ENCODE results near the gene MINDY4. TPM values are rescaled to one million over a fixed set of nuclear protein-coding genes. Genes with fewer than 3 reads are reported as not detected.
A peak's percentile ranks its signal among the peaks of the same experiment; 100 is the strongest.

MINDY4 gene
- total RNA-seq, 2 donors from 2014 or later = 3.9 to 5.1 TPM

DNA sequence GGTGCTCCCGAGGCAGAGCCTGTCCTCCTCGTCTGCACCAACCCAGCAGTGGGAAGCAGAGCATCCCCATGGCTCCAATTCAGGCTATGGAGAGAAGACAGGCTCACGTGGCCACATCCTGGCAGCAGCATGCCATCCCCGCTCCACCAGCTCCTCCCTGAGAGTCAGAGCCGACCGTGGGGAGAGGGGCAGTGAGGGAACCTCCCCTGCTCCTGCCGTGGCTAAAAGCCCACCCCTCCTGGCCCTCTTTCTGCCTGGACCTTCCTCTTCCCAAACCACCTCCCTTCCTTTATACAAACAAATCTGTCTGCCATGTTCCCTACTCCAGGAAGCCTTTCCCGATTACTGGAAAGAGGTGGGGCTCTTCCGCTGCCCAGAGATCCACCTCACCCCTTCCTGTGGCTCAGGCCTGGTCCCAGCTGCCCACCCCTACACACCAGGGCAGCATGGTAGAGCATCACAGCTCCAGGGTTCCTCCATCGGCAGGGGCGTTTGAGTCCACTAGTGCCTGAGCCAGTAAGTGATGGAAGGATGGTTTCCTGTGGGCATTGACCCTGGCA is 129.7 kb downstream of the MINDY4 start:
- intact Hi-C loops (cut with DNase I) = no loop called here
- DNase-seq = peak; percentile 70
- peak in 1 of 2 donors; percentile 19 for ATAC-seq

GRCh38 chr7:30901856-30902255 is 130.6 kb downstream of the MINDY4 start:
- DNase-seq = no peak
- intact Hi-C loops (cut with DNase I) = no loop called here
- ATAC-seq = no peak

DNA sequence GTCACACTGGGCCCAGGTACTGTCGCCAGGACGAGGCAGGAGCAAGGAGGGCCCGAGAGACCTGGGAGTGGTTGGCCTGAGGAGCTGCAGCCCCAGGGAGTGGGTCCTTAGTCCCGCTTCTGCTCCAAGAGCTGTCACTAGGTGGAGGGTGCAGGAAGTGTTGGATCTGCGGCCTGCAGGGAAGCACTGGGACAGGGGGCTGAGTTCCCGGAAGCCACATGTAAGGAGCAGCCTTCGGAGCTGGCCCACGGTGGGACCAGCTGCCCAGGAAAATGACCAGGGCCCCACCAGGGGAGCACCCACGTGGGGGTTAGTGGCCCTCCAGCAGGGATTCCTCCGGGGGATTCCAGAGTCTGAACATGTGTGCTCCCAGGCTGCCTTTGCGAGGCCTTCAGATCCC is 131.2 kb downstream of the MINDY4 start:
- intact Hi-C loops (cut with DNase I) = no loop called here
- no peak for DNase-seq
- ATAC-seq = no peak

- ATAC-seq = no peak
- peak; percentile 20 for DNase-seq
- intact Hi-C loops (cut with DNase I) = no loop called here
Measured at GRCh38 chr7:30903146-30903545, 131.9 kb downstream of the MINDY4 start.

GRCh38 chr7:30904561-30904960 is 133.3 kb downstream of the MINDY4 start:
- intact Hi-C loops (cut with DNase I) = no loop called here
- no peak for DNase-seq
- no peak for ATAC-seq

- intact Hi-C loops (cut with DNase I) = no loop called here
- no peak for DNase-seq
- no peak for ATAC-seq
Measured at GRCh38 chr7:30905078-30906012, 134.1 kb downstream of the MINDY4 start.

- ATAC-seq (peak in 1 of 2 donors; percentile 5), DNase-seq (no peak)
- intact Hi-C loops (cut with DNase I) = no loop called here
Measured at GRCh38 chr7:30906014-30906413, 134.8 kb downstream of the MINDY4 start.

- intact Hi-C loops (cut with DNase I) = no loop called here
- ATAC-seq (no peak), DNase-seq (no peak)
Measured at GRCh38 chr7:30906515-30907240, 135.5 kb downstream of the MINDY4 start.

DNA sequence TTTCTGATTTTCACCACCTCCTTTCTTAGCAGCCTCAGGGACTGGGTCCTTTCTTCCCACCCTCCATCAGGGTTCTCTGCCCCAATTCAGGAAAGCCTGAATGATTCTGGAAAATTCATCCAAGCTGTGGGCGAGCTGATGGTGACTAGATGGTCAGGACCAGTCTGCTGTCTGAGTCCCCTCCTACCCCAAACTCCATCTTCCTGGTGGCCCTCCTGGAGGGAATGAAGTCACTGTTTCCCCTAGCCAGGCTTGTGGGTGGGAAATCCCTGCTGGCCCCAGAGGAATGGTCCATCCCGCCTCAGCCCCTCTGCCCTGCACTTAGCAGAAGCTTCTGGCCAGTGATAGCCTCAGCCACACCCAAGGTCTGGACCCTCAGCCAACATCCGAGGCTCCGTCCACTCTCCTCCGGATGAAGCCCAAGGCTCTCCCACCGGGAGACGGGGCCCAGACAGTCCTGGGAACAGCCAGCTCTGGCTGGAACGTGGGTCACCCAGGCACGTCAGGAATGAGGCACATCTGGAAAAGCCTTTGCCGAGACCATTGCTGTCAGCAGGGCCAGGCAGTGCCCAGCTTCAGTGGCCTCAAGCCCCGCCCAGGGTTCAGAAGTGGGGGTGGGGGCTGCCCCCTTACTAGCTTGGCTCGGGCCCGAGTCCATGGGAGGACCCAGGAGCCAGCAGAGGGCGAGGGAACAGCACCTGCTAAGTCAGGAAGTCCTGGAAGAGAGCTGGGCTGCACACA is 136.5 kb downstream of the MINDY4 start:
- peak; percentile 52 for DNase-seq
- ATAC-seq = peak; percentile 5 to 14
- intact Hi-C loops (cut with DNase I) = no loop called here

GRCh38 chr7:30908681-30909080 is 137.5 kb downstream of the MINDY4 start:
- intact Hi-C loops (cut with DNase I) = no loop called here
- DNase-seq (no peak), ATAC-seq (no peak)

DNA sequence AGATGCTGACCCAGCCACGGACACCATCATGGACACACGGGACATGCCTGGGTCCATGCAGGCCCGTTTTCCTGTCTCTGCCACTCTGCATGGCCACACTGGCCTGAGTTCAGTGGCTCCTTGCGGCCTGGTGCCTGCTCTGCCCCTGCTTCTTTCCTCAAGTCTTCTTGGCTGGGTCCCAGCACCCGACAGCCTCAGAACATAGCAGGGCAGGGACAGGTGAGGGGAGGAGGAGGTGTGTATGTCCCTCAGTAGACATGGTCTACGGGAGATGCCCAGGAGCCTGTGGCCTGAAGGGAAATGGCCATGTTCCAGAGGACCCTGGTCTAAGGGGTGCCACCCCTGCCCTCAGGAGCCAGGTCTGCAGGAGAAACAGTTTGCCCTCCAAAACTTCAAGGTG is 138.2 kb downstream of the MINDY4 start:
- DNase-seq (no peak), ATAC-seq (no peak)
- intact Hi-C loops (cut with DNase I) = no loop called here

GRCh38 chr7:30910411-30911073 is 139.3 kb downstream of the MINDY4 start:
- ATAC-seq (peak; percentile 6 to 7), DNase-seq (no peak)
- intact Hi-C loops (cut with DNase I) = no loop called here

DNA sequence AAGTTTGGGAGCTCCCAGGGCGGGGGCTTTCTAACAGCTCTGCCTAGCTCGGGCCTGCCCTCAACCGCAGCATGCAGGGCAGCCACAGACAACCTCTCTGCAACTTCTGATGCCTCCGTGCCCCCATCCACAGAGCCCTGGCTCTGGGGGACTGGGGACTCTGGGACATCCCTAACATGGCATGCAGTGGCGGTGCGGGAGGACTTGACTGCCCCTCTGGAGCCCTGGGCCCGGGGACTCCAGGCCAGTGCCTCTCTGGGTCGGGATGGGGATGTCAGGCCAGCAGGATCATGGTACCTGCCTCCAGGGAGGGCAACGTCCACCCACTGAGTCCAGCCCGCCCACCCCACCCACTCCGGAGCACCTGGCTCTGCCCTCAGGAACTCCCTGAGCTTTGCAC is 139.9 kb downstream of the MINDY4 start:
- ATAC-seq (no peak), DNase-seq (no peak)
- intact Hi-C loops (cut with DNase I) = no loop called here

- intact Hi-C loops (cut with DNase I) = no loop called here
- DNase-seq = peak; percentile 91
- peak; percentile 73 for ATAC-seq
Measured at GRCh38 chr7:30911561-30911969, 140.3 kb downstream of the MINDY4 start, which contains the start of gene AQP1. Gene AQP1 (plus strand): TSS chr7:30911853. CDS start chr7:30911910, 57 bp downstream.

DNA sequence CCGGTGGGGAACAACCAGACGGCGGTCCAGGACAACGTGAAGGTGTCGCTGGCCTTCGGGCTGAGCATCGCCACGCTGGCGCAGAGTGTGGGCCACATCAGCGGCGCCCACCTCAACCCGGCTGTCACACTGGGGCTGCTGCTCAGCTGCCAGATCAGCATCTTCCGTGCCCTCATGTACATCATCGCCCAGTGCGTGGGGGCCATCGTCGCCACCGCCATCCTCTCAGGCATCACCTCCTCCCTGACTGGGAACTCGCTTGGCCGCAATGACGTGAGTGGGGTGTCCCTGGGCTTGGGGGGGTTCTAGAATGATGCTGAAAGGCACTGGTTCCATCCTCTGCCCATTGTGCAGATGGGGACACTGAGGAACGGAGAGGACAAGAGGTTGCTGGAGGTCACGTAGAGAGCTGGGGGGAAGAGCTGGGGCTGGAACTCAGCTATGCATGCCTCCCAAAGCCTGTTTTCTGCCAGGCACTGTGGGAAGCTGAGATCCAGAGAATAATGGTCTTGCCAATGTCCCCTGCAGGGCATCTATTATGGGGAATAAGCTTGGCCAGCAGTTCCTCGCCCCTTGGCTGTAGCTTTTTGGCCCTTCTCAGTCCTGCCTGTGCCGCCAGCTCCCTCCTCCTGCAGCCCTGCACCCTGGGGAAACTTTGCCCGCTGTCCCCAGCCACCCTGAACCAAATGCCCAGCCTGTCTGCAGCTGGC is 141.0 kb downstream of the MINDY4 start:
- DNase-seq (no peak), ATAC-seq (peak in 1 of 2 donors; percentile 12)
- intact Hi-C loops (cut with DNase I) = no loop called here

- ATAC-seq (no peak), DNase-seq (no peak)
- intact Hi-C loops (cut with DNase I) = no loop called here
Measured at GRCh38 chr7:30912731-30912985, 141.4 kb downstream of the MINDY4 start.

GRCh38 chr7:30912986-30913811 is 142.0 kb downstream of the MINDY4 start:
- ATAC-seq (no peak), DNase-seq (no peak)
- intact Hi-C loops (cut with DNase I) = no loop called here
